Measurements from ENCODE around the gene CFAP69.

- TF ChIP-seq SP1 (CRISPR knock-in tag; conservative IDR thresholded peaks at IDR 0.05) (no peak), SMAD3 (CRISPR knock-in tag; IDR thresholded peaks at IDR 0.05; ENCODE audit: borderline replicate concordance) (no peak), ARID4B (CRISPR knock-in tag; IDR thresholded peaks at IDR 0.05; ENCODE audit: borderline replicate concordance) (no peak), ZBTB21 (CRISPR knock-in tag; IDR thresholded peaks at IDR 0.05; ENCODE audit: borderline replicate concordance) (no peak), ZNF121 (CRISPR knock-in tag; IDR thresholded peaks at IDR 0.05) (no peak), STAT6 (CRISPR knock-in tag; conservative IDR thresholded peaks at IDR 0.05; ENCODE audit: low read depth) (no peak), CTCF (IDR thresholded peaks at IDR 0.05) (no peak), USF1 (CRISPR knock-in tag; IDR thresholded peaks at IDR 0.05) (no peak), TEAD4 (CRISPR knock-in tag; IDR thresholded peaks at IDR 0.05) (no peak), NR3C1 (CRISPR knock-in tag; conservative IDR thresholded peaks at IDR 0.05; ENCODE audit: low read depth) (no peak), ZSCAN18 (CRISPR knock-in tag; IDR thresholded peaks at IDR 0.05) (no peak), AFF4 (CRISPR knock-in tag; IDR thresholded peaks at IDR 0.05; ENCODE audit: borderline replicate concordance) (no peak), ETV6 (CRISPR knock-in tag; IDR thresholded peaks at IDR 0.05) (no peak)
Observed at GRCh38 chr7:90236721-90237289, 8.2 kb upstream of the CFAP69 start.

Data from WTC11 (cell line).